ENCODE measurements around the gene CDK17. TPM values are rescaled to one million over a fixed set of nuclear protein-coding genes. Genes with fewer than 3 reads are reported as not detected.
A peak's percentile ranks its signal among the peaks of the same experiment; 100 is the strongest.

Gene CDK17
- total RNA-seq, 4 donors from 2014 or later, result 32.4 to 64.7 (median 49.0) TPM

- intact Hi-C loops (cut with DNase I), result no loop called here
- peaks cover 13 to 22% of the 10 kb centered on the region in 2 donors for H3K4me1 ChIP-seq
- H3K27me3 ChIP-seq, result no peaks in the 10 kb centered on the region
- no peak overlapping the region for H3K4me3 ChIP-seq (replicated peaks in 1 of 3)
- H3K27ac ChIP-seq, result no peak overlapping the region
- H3K36me3 ChIP-seq, result no peaks in the 10 kb centered on the region
- H3K9me3 ChIP-seq, result no peaks in the 10 kb centered on the region
- DNase-seq, result no peak
- TF ChIP-seq POLR2A (IDR thresholded peaks at IDR 0.05), result no peak
- no peak for TF ChIP-seq CTCF (IDR thresholded peaks at IDR 0.05)
- WGBS, 2 donors, result 90 to 100% methylated on average over 1 of the region's 1 CpG
Measured at GRCh38 chr12:96375841-96376604, 24.2 kb downstream of the CDK17 start.

- DNase-seq, result no peak
- peaks cover 18 to 22% of the 10 kb centered on the region in 2 donors for H3K4me1 ChIP-seq
- intact Hi-C loops (cut with DNase I), result no loop called here
- no peak overlapping the region for H3K27ac ChIP-seq
- no peaks in the 10 kb centered on the region for H3K9me3 ChIP-seq
- no peaks in the 10 kb centered on the region for H3K27me3 ChIP-seq
- no peak overlapping the region for H3K4me3 ChIP-seq (replicated peaks in 1 of 3)
- H3K36me3 ChIP-seq, result no peaks in the 10 kb centered on the region
- TF ChIP-seq CTCF (IDR thresholded peaks at IDR 0.05) (no peak), POLR2A (IDR thresholded peaks at IDR 0.05) (no peak)
Measured at GRCh38 chr12:96375170-96375569, 25.1 kb downstream of the CDK17 start.

GRCh38 chr12:96371790-96372699 is 28.2 kb downstream of the CDK17 start:
- no peak for TF ChIP-seq POLR2A (IDR thresholded peaks at IDR 0.05)
- TF ChIP-seq CTCF (IDR thresholded peaks at IDR 0.05), result no peak

GRCh38 chr12:96371138-96371789 is 29.0 kb downstream of the CDK17 start:
- H3K27ac ChIP-seq, result no peak overlapping the region
- H3K4me3 ChIP-seq (replicated peaks in 1 of 3), result no peak overlapping the region
- H3K4me1 ChIP-seq, result peaks cover 30 to 36% of the 10 kb centered on the region in 2 donors
- H3K9me3 ChIP-seq, result no peaks in the 10 kb centered on the region
- intact Hi-C loops (cut with DNase I), result no loop called here
- no peaks in the 10 kb centered on the region for H3K36me3 ChIP-seq
- no peak for TF ChIP-seq CTCF (IDR thresholded peaks at IDR 0.05)
- 83 to 84% methylated on average over 5 of the region's 5 CpGs for WGBS, 2 donors
- DNase-seq, result no peak
- no peaks in the 10 kb centered on the region for H3K27me3 ChIP-seq

More at GRCh38 chr12:96371790-96372699, 28.2 kb downstream of the CDK17 start:
- Histone ChIP-seq H3K9me3 (no peaks in the 10 kb centered on the region), H3K4me1 (peaks cover 30 to 36% of the 10 kb centered on the region in 2 donors), H3K36me3 (no peaks in the 10 kb centered on the region), H3K27me3 (no peaks in the 10 kb centered on the region), H3K4me3 (replicated peaks in 1 of 3) (no peak overlapping the region), H3K27ac (peak overlapping the region in 1 of 3 donors; percentile 44)
- intact Hi-C loops (cut with DNase I), result no loop called here
- no peak for DNase-seq
- WGBS, 2 donors, result 79 to 86% methylated on average over 2 of the region's 2 CpGs

Measured in thyroid gland (tissue), 4 donors.